Caco-2 (cell line): ENCODE measurements around the gene SPEM1. TPM values are rescaled to one million over a fixed set of nuclear protein-coding genes. Genes with fewer than 3 reads are reported as not detected.

Experiments used
- BruUV-seq: library from RNA; stranded (reverse); fragments of 400-500 nt; replicated peaks from 2 replicates; lab custom pipeline; 2021; lab: Mats Ljungman, UMichigan
- CTCF ChIA-PET: fragments of 300-600 bp; sonication (Branson Sonifier 250); formaldehyde crosslinking; loops from one replicate; lab custom pipeline; 2022; ENCODE audit warnings: antibody characterized with exemption; lab: Charles Lee
- POLR2A ChIA-PET: fragments of 300-600 bp; sonication (Branson Sonifier 250); formaldehyde crosslinking; loops from one replicate; lab custom pipeline; 2022; ENCODE audit warnings: antibody characterized with exemption; lab: Charles Lee
- DNase-seq, 2 experiments: peaks; one replicate each; pipeline versions ENCODE4 v3.0.0 to v3.0.0-alpha.2; 2020 to 2022
- H3K27me3 ChIP-seq: replicated peaks from 2 replicates; pipeline ENCODE4 v1.6.0; 2011; ENCODE audit warnings: low read length; ENCODE audit not compliant: control insufficient read depth, insufficient read depth
- H3K36me3 ChIP-seq: 2 replicates; pipeline ENCODE4 v1.5.1; 2011; ENCODE audit warnings: low read length; ENCODE audit not compliant: control insufficient read depth, insufficient read depth
- H3K4me1 ChIP-seq: fragments of 250-450 bp; sonication (Bioruptor Pico); 2 replicates; pipeline ENCODE4 v1.5.1; 2020; ENCODE audit warnings: mild to moderate bottlenecking
- H3K4me3 ChIP-seq: 2 replicates; pipeline ENCODE4 v1.5.1; 2011; ENCODE audit warnings: low read depth, mild to moderate bottlenecking, control low read depth, low read length
- H3K9me3 ChIP-seq: fragments of 250-450 bp; sonication (Bioruptor Pico); 2 replicates; pipeline ENCODE4 v1.5.1; 2020; ENCODE audit warnings: mild to moderate bottlenecking, moderate library complexity
- H3K27ac Mint-ChIP-seq: one replicate; pipeline ENCODE4 v1.8.0; 2022; ENCODE audit warnings: mixed read lengths; ENCODE audit not compliant: unreplicated experiment
- H3K27me3 Mint-ChIP-seq: one replicate; pipeline ENCODE4 v1.8.0; 2022; ENCODE audit warnings: mixed read lengths; ENCODE audit not compliant: insufficient read depth, unreplicated experiment
- H3K36me3 Mint-ChIP-seq: one replicate; pipeline ENCODE4 v1.8.0; 2022; ENCODE audit warnings: mild to moderate bottlenecking, mixed read lengths; ENCODE audit not compliant: insufficient read depth, unreplicated experiment
- H3K4me1 Mint-ChIP-seq: one replicate; pipeline ENCODE4 v1.8.0; 2022; ENCODE audit warnings: low read depth, mixed read lengths; ENCODE audit not compliant: unreplicated experiment
- H3K4me3 Mint-ChIP-seq: one replicate; pipeline ENCODE4 v1.8.0; 2022; ENCODE audit warnings: mild to moderate bottlenecking, moderate library complexity, mixed read lengths; ENCODE audit not compliant: unreplicated experiment
- H3K9me3 Mint-ChIP-seq: one replicate; pipeline ENCODE4 v1.8.0; 2022; ENCODE audit warnings: mixed read lengths; ENCODE audit not compliant: unreplicated experiment
- intact Hi-C: fragments of 100-400 bp; cut with micrococcal nuclease; formaldehyde crosslinking; loops from one replicate; pipeline ENCODE4 v1.10.0; 2022; ENCODE audit not compliant: unreplicated experiment
- total RNA-seq: library from RNA; stranded (reverse); gene quantifications from 2 replicates; pipeline ENCODE4 v1.2.3, GENCODE V29; 2022
- TF ChIP-seq, protein P1 (sequence below), 2 experiments: fragments of 200-600 bp in 1 of 2; IDR thresholded peaks; 1 replicate in 1 of 2; 2 replicates in 1 of 2; pipeline versions ENCODE4 v1.5.1 to v1.8.0; 2011 to 2022; ENCODE audit warnings: antibody characterized with exemption in 1 of 2, control low read depth in 1 of 2, inconsistent platforms in 1 of 2, low read depth in 1 of 2, low read length in 1 of 2, mild to moderate bottlenecking in 1 of 2, moderate library complexity in 1 of 2; ENCODE audit not compliant: insufficient read depth in 1 of 2, severe bottlenecking in 1 of 2, unreplicated experiment in 1 of 2

Gene SPEM1
- total RNA-seq, 1 experiment from 2014 or later: 0.52 TPM

DNA sequence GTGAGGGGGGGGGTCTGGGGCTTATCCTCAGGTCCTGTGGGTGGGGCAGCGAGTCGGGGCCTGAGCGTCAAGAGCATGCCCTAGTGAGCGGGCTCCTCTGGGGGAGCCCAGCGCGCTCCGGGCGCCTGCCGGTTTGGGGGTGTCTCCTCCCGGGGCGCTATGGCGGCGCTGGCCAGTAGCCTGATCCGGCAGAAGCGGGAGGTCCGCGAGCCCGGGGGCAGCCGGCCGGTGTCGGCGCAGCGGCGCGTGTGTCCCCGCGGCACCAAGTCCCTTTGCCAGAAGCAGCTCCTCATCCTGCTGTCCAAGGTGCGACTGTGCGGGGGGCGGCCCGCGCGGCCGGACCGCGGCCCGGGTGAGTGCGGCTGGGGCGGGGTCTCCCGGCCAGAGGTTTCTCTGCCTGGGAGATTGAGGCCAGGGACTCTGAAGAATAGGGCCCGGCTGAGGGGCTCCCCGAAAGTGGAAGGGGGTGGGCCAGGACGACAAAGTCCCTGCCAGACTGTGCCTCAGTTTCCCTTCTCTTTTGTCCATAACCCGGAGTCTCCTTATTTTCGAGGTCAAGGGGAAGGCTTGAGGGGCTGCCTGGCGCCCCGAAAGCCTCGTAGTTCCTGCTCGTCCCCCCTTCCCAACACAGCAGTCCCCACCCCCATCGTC lies 19.5 kb downstream of the SPEM1 start, which contains the start of gene FGF11:
Gene FGF11 (plus strand): TSS at position 51 of the 651 bp plus-strand sequence. CDS start 109 bp downstream, at position 160.
- ChIA-PET POLR2A (interaction anchor here (0.7 kb wide), 1 partner anchor 202 kb away, joined by 3 read pairs; no protein-coding TSS in a partner anchor), CTCF (interaction anchor here (0.5 to 1.7 kb wide), 2 partner anchors 36 to 63 kb away, joined by 5 to 8 read pairs; no protein-coding TSS in a partner anchor)
- peak within 1 kb of the TSS; percentile 37 for H3K4me3 ChIP-seq
- H3K27me3 ChIP-seq: no peaks in the 10 kb centered on the region
- H3K36me3 ChIP-seq: no peaks in the 10 kb centered on the region
- Mint-ChIP-seq H3K36me3 (peaks cover 23% of the 10 kb centered on the region), H3K9me3 (no peaks in the 10 kb centered on the region), H3K27ac (no peak within 1 kb of the TSS), H3K4me1 (peaks cover 6% of the 10 kb centered on the region), H3K4me3 (peak within 1 kb of the TSS; percentile 89), H3K27me3 (no peaks in the 10 kb centered on the region)
- TF ChIP-seq, protein P1, sequence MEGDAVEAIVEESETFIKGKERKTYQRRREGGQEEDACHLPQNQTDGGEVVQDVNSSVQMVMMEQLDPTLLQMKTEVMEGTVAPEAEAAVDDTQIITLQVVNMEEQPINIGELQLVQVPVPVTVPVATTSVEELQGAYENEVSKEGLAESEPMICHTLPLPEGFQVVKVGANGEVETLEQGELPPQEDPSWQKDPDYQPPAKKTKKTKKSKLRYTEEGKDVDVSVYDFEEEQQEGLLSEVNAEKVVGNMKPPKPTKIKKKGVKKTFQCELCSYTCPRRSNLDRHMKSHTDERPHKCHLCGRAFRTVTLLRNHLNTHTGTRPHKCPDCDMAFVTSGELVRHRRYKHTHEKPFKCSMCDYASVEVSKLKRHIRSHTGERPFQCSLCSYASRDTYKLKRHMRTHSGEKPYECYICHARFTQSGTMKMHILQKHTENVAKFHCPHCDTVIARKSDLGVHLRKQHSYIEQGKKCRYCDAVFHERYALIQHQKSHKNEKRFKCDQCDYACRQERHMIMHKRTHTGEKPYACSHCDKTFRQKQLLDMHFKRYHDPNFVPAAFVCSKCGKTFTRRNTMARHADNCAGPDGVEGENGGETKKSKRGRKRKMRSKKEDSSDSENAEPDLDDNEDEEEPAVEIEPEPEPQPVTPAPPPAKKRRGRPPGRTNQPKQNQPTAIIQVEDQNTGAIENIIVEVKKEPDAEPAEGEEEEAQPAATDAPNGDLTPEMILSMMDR (IDR thresholded peaks at IDR 0.05; ENCODE audit: insufficient read depth in 1 of 2, low read depth in 1 of 2, low read length in 1 of 2, severe bottlenecking in 1 of 2, unreplicated experiment in 1 of 2): no peak
- DNase-seq: peak in 1 of 2 experiments; percentile 15
- no peaks in the 10 kb centered on the region for H3K4me1 ChIP-seq
- H3K9me3 ChIP-seq: no peaks in the 10 kb centered on the region
- intact Hi-C loops: loop anchor here (5.0 kb wide), 2 partner anchors 82 to 248 kb away; partner anchors contain the start of genes TMEM95, TP53 and WRAP53
- no TSS peak for BruUV-seq

DNA sequence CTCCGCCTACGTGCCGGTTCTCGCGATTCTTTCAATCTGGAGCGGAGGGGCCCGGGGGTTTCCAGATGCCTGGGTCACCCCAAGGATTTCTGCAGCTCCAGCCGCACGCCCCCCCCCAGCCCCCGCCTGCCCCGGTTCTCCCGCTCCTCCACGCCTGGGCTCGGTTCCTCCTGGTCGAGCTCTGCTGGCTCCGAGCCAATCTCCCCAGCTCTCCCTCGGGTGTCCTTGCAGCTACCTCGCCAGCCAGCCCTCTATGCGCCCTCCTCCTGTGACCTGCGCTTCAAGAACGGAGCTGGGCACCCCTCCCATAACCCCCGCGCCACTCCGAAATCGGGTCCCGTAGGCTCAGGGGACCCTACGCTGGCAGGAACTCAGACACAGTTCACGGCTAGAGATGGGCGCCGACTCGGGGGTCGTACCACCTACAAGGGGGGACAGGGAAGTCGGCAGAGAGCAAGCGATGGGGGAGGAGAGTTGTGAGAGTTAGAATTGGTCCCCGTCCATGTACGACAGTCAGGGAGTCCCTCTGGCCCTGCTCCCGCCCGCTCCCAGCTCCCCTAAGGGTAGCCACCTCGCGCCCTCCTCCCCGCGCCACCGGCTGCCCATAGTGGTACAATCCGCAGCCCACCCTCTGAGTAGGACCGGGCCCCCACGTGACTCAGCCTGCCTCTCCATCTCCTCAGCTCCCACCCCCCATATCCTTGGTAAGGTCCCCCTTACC lies 20.1 kb downstream of the SPEM1 start:
- Histone ChIP-seq H3K9me3 (no peaks in the 10 kb centered on the region), H3K27me3 (no peaks in the 10 kb centered on the region), H3K36me3 (no peaks in the 10 kb centered on the region), H3K4me3 (peak overlapping the region; percentile 37), H3K4me1 (no peaks in the 10 kb centered on the region)
- ChIA-PET CTCF (interaction anchor here (0.5 to 1.7 kb wide), 4 partner anchors 35 to 244 kb away, joined by 3 to 8 read pairs (median 4); no protein-coding TSS in a partner anchor), POLR2A (interaction anchor here (0.6 kb wide), 1 partner anchor 85 kb away, joined by 3 read pairs; the partner anchor contains the start of gene TMEM95)
- no peaks in the 10 kb centered on the region for H3K9me3 Mint-ChIP-seq
- peaks cover 17% of the 10 kb centered on the region for H3K36me3 Mint-ChIP-seq
- peak in 1 of 2 experiments; percentile 41 for DNase-seq
- no TSS peak for BruUV-seq
- no peaks in the 10 kb centered on the region for H3K27me3 Mint-ChIP-seq
- intact Hi-C loops: no loop called here
- H3K27ac Mint-ChIP-seq: no peak overlapping the region
- peak overlapping the region; percentile 89 for H3K4me3 Mint-ChIP-seq
- TF ChIP-seq, protein P1 (IDR thresholded peaks at IDR 0.05; ENCODE audit: insufficient read depth in 1 of 2, low read depth in 1 of 2, low read length in 1 of 2, severe bottlenecking in 1 of 2, unreplicated experiment in 1 of 2): no peak
- H3K4me1 Mint-ChIP-seq: peaks cover 6% of the 10 kb centered on the region

DNA sequence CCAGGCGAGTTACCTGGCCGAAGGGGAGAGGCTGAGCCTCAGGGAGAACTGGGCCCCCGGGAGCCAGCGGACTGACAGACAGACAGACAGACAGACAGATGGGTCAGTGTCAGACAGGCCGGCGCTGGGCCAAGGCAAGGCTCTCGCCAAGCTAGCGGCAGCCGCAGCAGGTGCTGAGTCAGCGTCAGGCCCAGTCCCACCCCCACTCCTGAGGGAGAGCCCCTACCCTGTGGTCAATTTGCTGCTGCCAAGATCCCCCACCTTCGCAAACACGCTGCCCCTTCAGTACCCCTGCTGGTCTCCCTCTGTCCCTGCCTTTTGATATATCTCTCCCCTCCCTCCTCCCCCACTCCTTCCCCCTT lies 20.7 kb downstream of the SPEM1 start:
- peaks cover 13% of the 10 kb centered on the region for H3K36me3 Mint-ChIP-seq
- Histone ChIP-seq H3K27me3 (no peaks in the 10 kb centered on the region), H3K9me3 (no peaks in the 10 kb centered on the region), H3K4me1 (no peaks in the 10 kb centered on the region), H3K36me3 (no peaks in the 10 kb centered on the region), H3K4me3 (no peak overlapping the region)
- DNase-seq: no peak
- H3K4me3 Mint-ChIP-seq: peak overlapping the region; percentile 89
- H3K4me1 Mint-ChIP-seq: peaks cover 6% of the 10 kb centered on the region
- no peak overlapping the region for H3K27ac Mint-ChIP-seq
- ChIA-PET CTCF (interaction anchor here (0.8 to 1.7 kb wide), 2 partner anchors 61 to 120 kb away, joined by 3 to 8 read pairs; no protein-coding TSS in a partner anchor), POLR2A (no interaction called here)
- BruUV-seq: no TSS peak
- TF ChIP-seq, protein P1 (IDR thresholded peaks at IDR 0.05; ENCODE audit: insufficient read depth in 1 of 2, low read depth in 1 of 2, low read length in 1 of 2, severe bottlenecking in 1 of 2, unreplicated experiment in 1 of 2): no peak
- intact Hi-C loops: no loop called here
- H3K9me3 Mint-ChIP-seq: no peaks in the 10 kb centered on the region
- no peaks in the 10 kb centered on the region for H3K27me3 Mint-ChIP-seq
